IgD-negative memory B cell (primary cell): ENCODE measurements around the gene ZBTB18. TPM values are rescaled to one million over a fixed set of nuclear protein-coding genes. Genes with fewer than 3 reads are reported as not detected.
"Not testable (repeated sequence)": the region's sequence is repeated elsewhere in the genome, so short reads cannot be mapped to it uniquely, and the experiment has no call there.

ENCODE experiments used
- H3K27ac Mint-ChIP-seq, 3 donors: one replicate each; pipeline ENCODE4 v1.8.0; 2020 to 2022; ENCODE audit warnings: mild to moderate bottlenecking in 3 of 3, mixed read lengths in 3 of 3, moderate library complexity in 1 of 3
- H3K27me3 Mint-ChIP-seq: one replicate; pipeline ENCODE4 v1.8.0; 2021; ENCODE audit warnings: mixed read lengths
- H3K36me3 Mint-ChIP-seq: one replicate; pipeline ENCODE4 v1.8.0; 2020; ENCODE audit warnings: mild to moderate bottlenecking, mixed read lengths
- H3K4me1 Mint-ChIP-seq, 3 donors: one replicate each; pipeline ENCODE4 v1.8.0; 2020 to 2022; ENCODE audit warnings: mixed read lengths in 3 of 3, mild to moderate bottlenecking in 1 of 3
- H3K4me3 Mint-ChIP-seq, 4 donors: one replicate each; pipeline ENCODE4 v1.8.0; 2020 to 2022; ENCODE audit warnings: mild to moderate bottlenecking in 4 of 4, mixed read lengths in 4 of 4, moderate library complexity in 3 of 4
- H3K9me3 Mint-ChIP-seq, 3 donors: one replicate each; pipeline ENCODE4 v1.8.0; 2020 to 2021; ENCODE audit warnings: mixed read lengths in 3 of 3, mild to moderate bottlenecking in 1 of 3
- polyA plus RNA-seq: library from polyadenylated mRNA; unstranded; fragments of 300-500 nt; fragmentation: Illumina TruSeq; gene quantifications from one replicate; pipeline ENCODE4 v1.2.3, GENCODE V29; 2021

Gene ZBTB18
- polyA plus RNA-seq, 1 donor from 2014 or later, result 5.9 TPM

GRCh38 chr1:244022864-244023440 lies 28.1 kb upstream of the ZBTB18 start:
- Mint-ChIP-seq H3K4me3 (peak overlapping the region in 1 of 4 donors; percentile 33), H3K4me1 (no peaks in the 10 kb centered on the region), H3K36me3 (peaks cover 4% of the 10 kb centered on the region), H3K27ac (no peak overlapping the region), H3K27me3 (peaks cover 13% of the 10 kb centered on the region), H3K9me3 (no peaks in the 10 kb centered on the region)

- H3K27ac Mint-ChIP-seq, result no peak overlapping the region
- H3K9me3 Mint-ChIP-seq, result no peaks in the 10 kb centered on the region
- no peaks in the 10 kb centered on the region for H3K4me1 Mint-ChIP-seq
- peaks cover 13% of the 10 kb centered on the region for H3K27me3 Mint-ChIP-seq
- H3K4me3 Mint-ChIP-seq, result no peak overlapping the region
- H3K36me3 Mint-ChIP-seq, result peaks cover 4% of the 10 kb centered on the region
Observed at GRCh38 chr1:244027491-244028145, 23.5 kb upstream of the ZBTB18 start.

- H3K36me3 Mint-ChIP-seq, result peaks cover 3% of the 10 kb centered on the region
- no peak overlapping the region for H3K27ac Mint-ChIP-seq
- peaks cover 13% of the 10 kb centered on the region for H3K27me3 Mint-ChIP-seq
- no peak overlapping the region for H3K4me3 Mint-ChIP-seq
- no peaks in the 10 kb centered on the region for H3K4me1 Mint-ChIP-seq
- H3K9me3 Mint-ChIP-seq, result no peaks in the 10 kb centered on the region
Observed at GRCh38 chr1:244028701-244029100, 22.4 kb upstream of the ZBTB18 start.

- Mint-ChIP-seq H3K4me1 (no peaks in the 10 kb centered on the region), H3K36me3 (peaks cover 4% of the 10 kb centered on the region), H3K9me3 (no peaks in the 10 kb centered on the region), H3K27me3 (peaks cover 13% of the 10 kb centered on the region), H3K4me3 (no peak overlapping the region), H3K27ac (no peak overlapping the region)
Observed at GRCh38 chr1:244029124-244029523, 22.0 kb upstream of the ZBTB18 start.

- Mint-ChIP-seq H3K4me3 (no peak overlapping the region), H3K4me1 (no peaks in the 10 kb centered on the region), H3K9me3 (no peaks in the 10 kb centered on the region), H3K27me3 (peaks cover 12% of the 10 kb centered on the region), H3K36me3 (peaks cover 4% of the 10 kb centered on the region), H3K27ac (no peak overlapping the region)
Observed at GRCh38 chr1:244030481-244031040, 20.5 kb upstream of the ZBTB18 start.

- no peak overlapping the region for H3K27ac Mint-ChIP-seq
- H3K9me3 Mint-ChIP-seq, result no peaks in the 10 kb centered on the region
- H3K27me3 Mint-ChIP-seq, result peaks cover 6% of the 10 kb centered on the region
- H3K4me3 Mint-ChIP-seq, result no peak overlapping the region
- peaks cover 1% of the 10 kb centered on the region for H3K36me3 Mint-ChIP-seq
- peaks cover 0 to 1% (median 0%) of the 10 kb centered on the region in 3 donors for H3K4me1 Mint-ChIP-seq
Observed at GRCh38 chr1:244035358-244035757, 15.7 kb upstream of the ZBTB18 start.

GRCh38 chr1:244037252-244037651 lies 13.8 kb upstream of the ZBTB18 start:
- no peak overlapping the region for H3K27ac Mint-ChIP-seq
- H3K27me3 Mint-ChIP-seq, result peaks cover 1% of the 10 kb centered on the region
- H3K9me3 Mint-ChIP-seq, result no peaks in the 10 kb centered on the region
- H3K4me3 Mint-ChIP-seq, result no peak overlapping the region
- H3K4me1 Mint-ChIP-seq, result peaks cover 0 to 1% (median 0%) of the 10 kb centered on the region in 3 donors
- peaks cover 1% of the 10 kb centered on the region for H3K36me3 Mint-ChIP-seq

- H3K27ac Mint-ChIP-seq, result no peak overlapping the region
- no peaks in the 10 kb centered on the region for H3K9me3 Mint-ChIP-seq
- H3K4me1 Mint-ChIP-seq, result peaks cover 6 to 10% (median 7%) of the 10 kb centered on the region in 3 donors
- peaks cover 1% of the 10 kb centered on the region for H3K27me3 Mint-ChIP-seq
- H3K4me3 Mint-ChIP-seq, result no peak overlapping the region
- H3K36me3 Mint-ChIP-seq, result no peaks in the 10 kb centered on the region
Observed at GRCh38 chr1:244041466-244042120, 9.5 kb upstream of the ZBTB18 start.

GRCh38 chr1:244042293-244042692 lies 8.8 kb upstream of the ZBTB18 start:
- H3K9me3 Mint-ChIP-seq, result no peaks in the 10 kb centered on the region
- no peaks in the 10 kb centered on the region for H3K27me3 Mint-ChIP-seq
- no peaks in the 10 kb centered on the region for H3K36me3 Mint-ChIP-seq
- H3K27ac Mint-ChIP-seq, result no peak overlapping the region
- H3K4me3 Mint-ChIP-seq, result no peak overlapping the region
- H3K4me1 Mint-ChIP-seq, result peaks cover 13 to 14% (median 13%) of the 10 kb centered on the region in 3 donors

GRCh38 chr1:244044423-244044822 lies 6.7 kb upstream of the ZBTB18 start:
- H3K4me1 Mint-ChIP-seq, result peaks cover 14 to 20% (median 14%) of the 10 kb centered on the region in 3 donors
- H3K27me3 Mint-ChIP-seq, result no peaks in the 10 kb centered on the region
- no peak overlapping the region for H3K4me3 Mint-ChIP-seq
- no peaks in the 10 kb centered on the region for H3K36me3 Mint-ChIP-seq
- no peaks in the 10 kb centered on the region for H3K9me3 Mint-ChIP-seq
- peak overlapping the region in 2 of 3 donors; percentile 35 to 60 for H3K27ac Mint-ChIP-seq

- H3K27me3 Mint-ChIP-seq, H3K36me3 Mint-ChIP-seq, H3K9me3 Mint-ChIP-seq: not testable (repeated sequence)
- Mint-ChIP-seq H3K4me1 (peaks cover 19 to 36% (median 22%) of the 10 kb centered on the region in 3 donors), H3K27ac (peak overlapping the region in 2 of 3 donors; percentile 99), H3K4me3 (peak overlapping the region in 3 of 4 donors; percentile 93 to 99 (median 96))
Observed at GRCh38 chr1:244046254-244046653, 4.8 kb upstream of the ZBTB18 start.

GRCh38 chr1:244046907-244047611 lies 4.0 kb upstream of the ZBTB18 start:
- peak overlapping the region; percentile 93 to 99 (median 97) for H3K4me3 Mint-ChIP-seq
- no peaks in the 10 kb centered on the region for H3K9me3 Mint-ChIP-seq
- H3K4me1 Mint-ChIP-seq, result peaks cover 19 to 36% (median 27%) of the 10 kb centered on the region in 3 donors
- H3K36me3 Mint-ChIP-seq, result no peaks in the 10 kb centered on the region
- H3K27me3 Mint-ChIP-seq, result no peaks in the 10 kb centered on the region
- peak overlapping the region; percentile 99 for H3K27ac Mint-ChIP-seq

- Mint-ChIP-seq H3K4me1 (peaks cover 19 to 36% (median 27%) of the 10 kb centered on the region in 3 donors), H3K36me3 (no peaks in the 10 kb centered on the region)
Observed at GRCh38 chr1:244047621-244048255, 3.3 kb upstream of the ZBTB18 start.

More at GRCh38 chr1:244047621-244048255, 3.3 kb upstream of the ZBTB18 start:
- Mint-ChIP-seq H3K9me3 (no peaks in the 10 kb centered on the region), H3K27me3 (no peaks in the 10 kb centered on the region), H3K27ac (peak overlapping the region; percentile 99), H3K4me3 (peak overlapping the region; percentile 93 to 99 (median 97))
